Subcutaneous adipose tissue (tissue), 4 donors: ENCODE results near the gene GMCL1. TPM values are rescaled to one million over a fixed set of nuclear protein-coding genes. Genes with fewer than 3 reads are reported as not detected.

Source experiments
- CTCF ChIP-seq: fragments of 450-650 bp; IDR thresholded peaks from one replicate; pipeline ENCODE4 v1.5.1; 2016; ENCODE audit warnings: low read depth, mild to moderate bottlenecking, control low read depth, antibody characterized with exemption, moderate library complexity
- total RNA-seq, 4 donors: library from RNA; depleted of rRNA; stranded (reverse); fragments of >200 nt; gene quantifications; one replicate each; pipeline ENCODE4 v1.1.0, GENCODE V29; 2016

Gene GMCL1
- total RNA-seq = 10 to 100 TPM; 17.4 to 30.2 (median 20.6) TPM

DNA sequence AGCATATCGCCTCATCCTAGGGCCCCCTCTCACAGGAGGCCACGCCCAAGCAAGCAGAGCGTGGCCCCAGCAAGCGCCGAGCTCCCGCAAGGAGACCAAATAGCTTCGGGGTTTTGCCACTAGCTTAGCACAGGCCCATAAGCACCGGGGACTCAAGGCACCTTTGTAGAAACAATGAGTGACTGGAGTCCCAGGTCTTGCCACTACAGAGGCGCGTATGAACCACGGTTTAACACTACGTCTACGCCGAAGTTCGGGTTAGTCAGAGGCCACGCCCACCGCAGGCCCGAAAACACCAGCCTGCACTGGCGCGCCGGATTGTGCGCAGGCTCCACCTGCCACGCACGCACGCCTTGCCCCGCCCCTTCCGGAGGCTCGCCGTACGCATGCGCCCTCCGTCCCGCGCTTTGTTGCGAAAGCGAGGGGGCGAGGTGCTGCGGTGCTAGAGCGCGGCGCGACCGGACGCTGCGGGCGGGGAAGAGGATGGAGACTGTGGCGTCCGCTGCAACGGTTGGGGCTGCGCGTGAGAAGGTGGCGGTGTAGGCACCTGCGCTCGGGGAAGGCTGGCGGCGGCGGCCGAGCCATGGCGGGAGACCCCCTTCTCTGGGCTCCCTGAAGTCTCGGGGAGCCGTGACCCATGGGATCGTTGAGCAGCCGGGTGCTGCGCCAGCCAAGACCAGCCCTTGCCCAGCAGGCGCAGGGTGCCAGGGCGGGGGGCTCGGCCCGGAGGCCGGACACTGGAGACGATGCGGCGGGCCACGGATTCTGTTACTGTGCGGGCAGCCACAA, at the start of gene GMCL1:
Gene GMCL1, plus strand, starts transcription at position 405 of the 789 bp plus-strand sequence. Its CDS starts 233 bp downstream, at position 638.
- no peak for TF ChIP-seq CTCF

- TF ChIP-seq CTCF = no peak
Observed at GRCh38 chr2:69780921-69781320, 48.5 kb upstream of the GMCL1 start.

- TF ChIP-seq CTCF = no peak
Observed at GRCh38 chr2:69781321-69782248, 47.9 kb upstream of the GMCL1 start.

- no peak for TF ChIP-seq CTCF
Observed at GRCh38 chr2:69784228-69784627, 45.2 kb upstream of the GMCL1 start.

DNA sequence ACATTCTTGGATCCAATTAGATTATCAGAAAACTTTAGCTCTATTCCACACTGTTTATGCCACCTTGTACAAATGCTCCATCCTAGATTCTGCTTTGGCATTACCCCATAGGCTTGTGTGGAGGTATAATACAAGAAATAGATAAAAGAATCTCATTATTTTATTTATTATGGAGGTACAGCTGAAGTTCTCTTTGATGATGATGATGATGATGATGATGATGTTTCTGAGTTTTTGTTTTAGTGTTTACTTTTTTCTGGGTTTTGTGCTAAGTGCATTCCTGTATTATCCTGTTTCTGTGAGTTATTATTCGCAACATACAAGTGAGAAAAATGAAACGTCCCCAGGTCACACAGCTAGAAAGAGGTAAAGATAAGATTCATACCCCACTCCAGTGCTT, 44.1 kb upstream of the GMCL1 start:
- TF ChIP-seq CTCF = no peak

DNA sequence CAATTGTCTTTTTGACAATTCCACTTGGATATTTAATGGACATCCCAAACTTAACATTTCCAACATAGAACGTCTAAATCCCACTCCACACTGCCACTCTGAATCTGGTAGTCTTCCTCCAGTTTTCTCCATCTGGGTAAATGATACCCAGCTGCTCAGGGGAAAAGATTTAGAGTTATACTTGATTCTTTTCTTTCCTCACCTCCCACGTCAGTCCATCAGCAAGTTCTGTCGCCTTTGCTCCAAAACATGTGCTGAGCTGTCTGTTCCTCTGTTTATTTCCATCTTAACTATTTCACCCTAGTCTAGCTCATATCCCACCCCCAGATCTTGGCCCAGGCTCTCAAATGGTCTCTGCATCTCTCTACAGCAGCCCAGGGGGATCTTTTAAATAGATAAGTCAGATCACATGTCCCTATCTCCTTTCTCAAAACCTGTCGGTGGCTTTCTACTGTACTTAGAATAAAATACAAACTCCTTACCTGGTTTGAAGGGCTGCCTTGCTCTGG, 43.4 kb upstream of the GMCL1 start:
- TF ChIP-seq CTCF = no peak
